Putamen (tissue), 1 donor: Measurements from ENCODE around the gene ACOXL.

Experiments
- DNase-seq: peaks from one replicate; pipeline ENCODE4 v3.0.0-alpha.2; 2016; ENCODE audit warnings: low spot score

The ACOXL gene

DNA sequence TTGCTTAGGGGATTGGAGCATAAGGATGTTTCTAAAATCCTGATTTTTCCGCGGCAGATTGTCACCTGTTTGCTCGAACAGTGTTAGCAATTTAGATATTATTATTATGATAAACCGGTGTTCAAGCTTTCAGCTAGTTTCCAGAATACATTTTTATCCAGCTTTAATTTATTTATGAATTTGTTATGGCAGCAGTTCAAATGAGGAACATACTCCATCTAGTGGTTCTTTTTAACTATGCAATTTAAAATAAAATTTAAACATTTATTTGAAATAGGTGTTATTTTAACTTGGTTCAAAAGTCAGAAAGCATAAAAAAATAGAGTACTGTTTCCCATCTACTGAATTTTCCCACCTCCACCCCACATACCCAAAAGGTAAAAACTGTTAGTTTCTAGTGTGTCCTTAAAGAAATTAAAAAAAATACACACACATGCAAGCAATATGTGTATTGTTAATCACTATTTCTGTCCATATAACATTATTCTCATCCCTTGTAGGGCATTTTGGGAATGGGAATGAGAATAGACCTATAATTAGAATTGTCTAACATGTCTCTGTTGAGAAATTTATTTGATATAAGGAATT lies 23.2 kb downstream of the ACOXL start:
- no peak for DNase-seq

DNA sequence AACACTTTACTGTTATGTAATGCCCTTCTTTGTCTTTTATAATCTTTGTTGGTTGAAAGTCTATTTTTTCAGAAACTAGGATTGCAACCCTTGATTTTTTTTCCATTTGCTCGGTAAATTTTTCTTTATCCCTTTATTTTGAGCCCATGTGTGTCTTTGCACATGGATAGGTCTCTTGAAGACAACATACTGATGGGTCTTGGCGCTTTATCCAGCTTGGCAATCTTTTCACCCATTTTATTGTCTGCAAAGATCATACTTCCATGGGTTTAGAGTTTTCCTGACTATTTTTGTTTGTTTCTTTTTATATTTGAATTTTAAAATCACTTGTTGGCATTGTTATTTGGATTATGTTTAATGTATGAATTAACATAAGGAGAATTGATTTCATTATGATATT lies 27.0 kb downstream of the ACOXL start:
- no peak for DNase-seq

DNA sequence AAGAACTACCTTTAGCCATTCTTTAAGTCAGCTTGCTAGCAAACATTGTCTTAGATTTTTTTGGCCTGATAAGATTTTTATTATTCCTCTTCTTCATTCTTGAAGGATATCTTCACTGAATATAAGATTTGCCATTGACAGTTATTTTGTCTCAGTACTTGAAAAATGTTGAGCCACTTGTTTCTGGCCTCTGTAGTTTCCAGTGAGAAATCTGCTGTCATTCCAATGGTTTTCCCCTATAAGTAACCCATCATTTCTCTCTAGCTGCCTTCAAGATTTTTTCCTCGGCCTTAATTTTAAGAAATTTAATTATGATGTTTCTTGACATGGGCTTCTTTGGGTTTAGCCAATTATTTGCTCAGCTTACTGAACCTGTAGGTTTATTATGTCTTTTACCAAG lies 32.6 kb downstream of the ACOXL start:
- no peak for DNase-seq

DNA sequence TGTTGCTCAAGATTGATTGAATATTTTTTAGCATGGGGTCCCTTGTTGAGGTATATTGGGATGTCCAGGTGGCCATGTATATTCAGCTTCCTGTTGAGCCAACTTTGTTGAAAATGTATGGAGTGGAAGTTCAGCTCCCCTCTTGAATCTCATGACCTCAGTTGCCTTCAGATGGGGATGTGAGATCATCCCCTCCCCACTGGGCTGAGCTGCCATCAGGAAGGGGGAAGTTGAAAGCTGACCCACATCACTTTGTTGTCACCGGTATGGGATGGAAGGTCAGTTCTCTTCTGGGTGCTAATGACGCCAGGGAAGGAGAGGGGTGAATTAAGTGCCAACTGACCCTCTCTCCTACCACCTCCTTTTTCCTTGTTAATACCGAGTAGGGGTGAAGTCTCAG lies 33.9 kb downstream of the ACOXL start:
- no peak for DNase-seq

DNA sequence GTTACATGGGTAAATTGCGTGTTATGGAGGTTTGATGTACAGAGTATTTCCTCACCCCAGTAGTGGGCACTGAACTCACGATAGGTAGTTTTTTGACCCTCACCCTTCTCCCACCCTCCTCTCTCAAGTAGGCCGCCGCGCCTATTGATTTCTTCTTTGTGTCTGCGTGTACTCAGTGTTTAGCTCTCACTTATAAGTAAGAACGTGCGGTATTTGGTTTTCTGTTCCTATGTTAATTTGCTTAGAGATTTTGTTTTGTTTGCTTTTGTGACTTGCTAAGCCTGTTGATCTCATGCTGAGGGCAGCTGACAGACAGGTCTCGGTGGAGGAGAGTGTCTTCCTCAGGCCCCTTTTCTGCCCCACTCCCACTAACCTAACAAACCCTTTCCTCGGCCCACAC lies 36.2 kb downstream of the ACOXL start:
- DNase-seq = no peak

DNA sequence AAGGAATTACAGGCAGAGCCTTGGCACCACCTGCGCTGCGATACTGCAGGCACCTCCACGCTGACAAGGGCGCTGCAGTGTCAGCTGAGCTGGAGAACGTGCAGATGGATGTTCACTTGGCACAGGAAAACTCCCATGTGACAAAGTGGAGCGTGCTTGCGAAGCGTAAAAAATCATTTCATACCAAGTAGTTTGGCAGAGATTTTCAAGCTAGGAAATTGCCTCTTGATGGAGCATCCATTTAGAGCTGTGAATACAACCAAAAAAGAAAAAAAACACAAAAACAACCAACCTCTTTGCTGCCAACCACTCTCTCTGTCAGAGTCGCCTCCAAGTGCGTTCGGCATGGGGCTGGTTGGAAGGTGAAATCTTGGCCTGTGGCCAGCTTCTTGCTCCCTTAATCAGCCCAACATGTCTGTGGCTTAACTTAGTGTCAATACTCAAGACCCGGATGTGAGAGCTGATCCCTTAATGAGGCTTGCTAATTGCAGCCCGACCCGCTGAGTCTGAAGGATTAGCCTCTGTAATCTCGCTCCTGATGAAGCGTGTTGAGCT lies 38.1 kb downstream of the ACOXL start:
- no peak for DNase-seq

DNA sequence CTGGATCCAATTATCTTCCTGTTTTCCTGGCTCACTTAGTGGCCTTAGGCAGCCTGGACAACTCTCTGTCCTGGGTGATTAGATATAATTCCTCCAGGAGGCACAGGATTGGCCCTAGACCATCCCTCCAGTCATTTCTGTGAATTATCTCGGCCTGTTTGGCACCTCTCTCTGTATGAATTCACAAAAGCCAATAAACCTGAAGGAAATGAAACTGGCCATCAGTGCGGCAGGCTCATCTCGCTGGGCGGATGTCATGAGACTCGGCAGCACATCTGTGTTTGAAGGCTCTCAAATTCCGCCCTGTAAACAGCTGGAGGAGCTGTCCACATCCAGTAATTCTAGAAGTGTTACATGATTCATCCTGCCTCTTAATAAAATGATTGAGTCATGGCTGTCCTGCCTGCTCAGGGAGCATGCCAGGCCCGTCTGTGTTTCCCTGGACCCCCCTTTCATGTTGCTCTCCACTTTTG lies 38.6 kb downstream of the ACOXL start:
- no peak for DNase-seq

DNA sequence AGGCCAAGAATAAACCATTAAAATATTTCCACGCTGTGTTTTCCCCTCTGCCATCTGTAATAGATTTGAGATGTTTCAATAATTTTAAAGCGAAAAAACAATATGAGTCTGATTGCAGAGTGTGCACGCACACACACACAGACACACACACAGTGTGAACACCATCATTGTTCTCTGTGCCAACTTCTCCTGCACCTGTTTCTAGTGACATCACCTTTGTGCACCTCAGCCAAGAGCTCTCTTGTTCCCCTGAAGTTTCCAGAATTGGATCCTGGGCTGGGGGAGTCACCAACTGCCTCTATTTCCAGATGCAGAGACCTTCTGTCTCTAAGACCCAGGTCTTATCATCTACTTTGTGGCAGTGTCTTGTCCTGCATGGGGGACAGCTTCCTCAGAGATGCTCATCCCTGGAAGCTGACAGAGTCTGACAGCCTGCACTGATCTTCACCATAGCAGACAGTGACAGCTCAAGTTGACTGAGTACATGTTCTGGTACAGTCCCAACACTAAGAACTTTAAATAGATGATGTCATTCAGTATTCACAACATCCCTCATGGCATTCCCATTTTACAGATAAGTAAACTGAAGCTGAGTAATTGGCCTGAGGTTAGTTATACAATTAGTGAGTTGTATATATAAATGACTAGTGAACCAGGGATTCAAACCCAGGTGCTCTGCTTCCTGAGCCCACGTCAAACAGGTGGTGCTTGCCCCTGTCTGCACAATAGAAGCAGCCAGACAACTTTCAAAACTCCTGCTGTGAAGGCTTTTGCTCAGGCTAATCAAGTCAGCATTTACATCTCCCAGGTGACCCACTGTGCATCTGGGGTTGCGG lies 39.4 kb downstream of the ACOXL start:
- DNase-seq = no peak

DNA sequence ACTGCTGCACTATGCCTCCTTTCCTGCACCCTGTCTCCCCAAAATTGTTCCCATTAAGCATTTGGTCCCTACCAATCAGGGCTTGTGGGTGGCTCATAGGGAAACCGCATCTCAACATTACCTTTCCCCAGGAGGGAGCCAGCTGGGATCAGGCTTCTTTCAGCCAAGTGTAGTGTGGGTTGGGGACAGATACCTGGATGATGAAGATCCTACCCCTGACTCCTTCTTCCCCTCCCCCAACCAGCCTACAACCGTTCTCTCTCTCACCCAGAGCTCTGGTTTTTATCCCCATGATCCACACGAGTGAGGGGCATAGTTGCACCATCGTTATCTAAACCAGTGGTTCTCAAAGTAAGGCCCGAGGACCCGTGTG lies 40.0 kb downstream of the ACOXL start:
- DNase-seq = no peak

DNA sequence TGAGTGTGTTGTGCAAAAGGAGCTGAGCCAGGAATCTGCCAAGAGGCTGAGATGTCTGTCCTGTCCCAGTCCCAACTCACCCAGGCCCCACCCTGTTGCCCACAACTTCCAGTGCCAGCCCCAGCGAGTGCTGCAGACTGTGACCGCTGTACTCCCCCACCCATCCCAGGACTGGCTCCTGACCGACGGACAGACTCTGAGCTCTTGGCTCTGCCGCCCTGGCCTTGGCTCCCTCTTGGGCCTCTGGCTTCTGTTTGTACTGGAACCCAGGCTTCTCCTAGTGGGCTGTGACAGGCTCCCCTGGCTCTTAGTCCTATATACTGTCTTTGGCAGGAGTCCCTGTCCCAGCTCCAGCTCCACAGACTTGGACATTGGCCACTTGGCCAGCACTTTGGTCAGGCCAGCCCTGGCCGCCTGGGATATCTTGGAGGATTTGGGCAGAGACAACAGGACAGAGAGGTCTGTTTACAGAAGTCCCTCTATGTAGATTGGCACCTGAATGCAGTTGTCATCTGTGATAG lies 41.1 kb downstream of the ACOXL start:
- DNase-seq = no peak

DNA sequence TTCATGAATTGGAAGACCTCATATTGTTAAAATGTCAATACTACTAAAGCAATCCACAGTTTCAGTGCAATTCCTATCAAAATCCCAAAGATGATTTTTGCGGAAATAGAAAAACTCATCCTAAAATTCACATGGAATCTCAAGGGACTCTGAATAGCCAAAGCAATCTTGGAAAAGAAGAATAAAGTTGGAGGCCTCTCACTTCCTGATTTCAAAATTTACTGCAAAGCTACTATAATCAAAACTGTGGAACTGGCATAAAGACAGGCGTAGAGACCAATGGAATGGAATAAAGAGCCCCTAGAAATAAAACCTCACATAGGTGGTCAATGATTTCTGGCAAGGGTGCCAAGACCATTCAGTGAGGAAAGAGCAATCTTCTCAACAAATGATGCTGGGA lies 42.3 kb downstream of the ACOXL start:
- DNase-seq = no peak

DNA sequence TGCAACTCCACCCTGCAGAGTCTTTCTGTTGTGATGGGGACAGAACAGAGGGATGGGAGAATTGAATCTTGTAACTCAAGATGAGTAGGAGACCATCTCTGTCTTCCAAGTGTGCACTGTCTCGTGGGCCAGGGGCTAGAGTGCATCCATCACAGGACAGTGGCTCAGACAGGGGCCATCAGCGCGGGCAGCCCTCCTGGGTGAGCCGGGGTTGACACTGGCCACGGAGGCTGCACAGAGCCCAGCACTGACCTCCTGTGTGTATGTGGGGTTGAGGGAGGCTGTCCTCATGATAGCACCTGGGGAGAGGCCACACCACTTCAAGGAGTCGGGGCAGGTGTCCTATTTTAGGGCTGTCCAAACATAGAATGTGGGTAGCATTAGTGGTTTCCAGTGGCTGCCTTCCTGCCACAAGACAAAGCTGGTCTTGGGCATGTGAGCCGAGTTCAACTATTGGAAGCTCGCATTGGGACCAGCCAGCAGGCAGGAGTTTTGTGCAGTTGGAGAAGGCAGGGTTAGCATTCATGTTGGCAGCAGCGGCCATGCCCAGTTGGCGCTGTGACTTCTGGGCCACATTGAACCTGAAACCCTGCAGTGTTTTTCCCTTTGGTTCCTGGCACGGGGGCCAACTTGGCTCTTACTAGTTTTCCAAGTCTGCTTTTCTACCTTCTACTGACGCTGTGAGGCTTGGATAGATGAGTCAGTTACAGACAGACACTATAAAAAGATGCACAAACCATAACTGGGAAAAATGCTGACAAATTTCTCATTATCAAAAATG lies 45.3 kb downstream of the ACOXL start:
- DNase-seq = no peak

DNA sequence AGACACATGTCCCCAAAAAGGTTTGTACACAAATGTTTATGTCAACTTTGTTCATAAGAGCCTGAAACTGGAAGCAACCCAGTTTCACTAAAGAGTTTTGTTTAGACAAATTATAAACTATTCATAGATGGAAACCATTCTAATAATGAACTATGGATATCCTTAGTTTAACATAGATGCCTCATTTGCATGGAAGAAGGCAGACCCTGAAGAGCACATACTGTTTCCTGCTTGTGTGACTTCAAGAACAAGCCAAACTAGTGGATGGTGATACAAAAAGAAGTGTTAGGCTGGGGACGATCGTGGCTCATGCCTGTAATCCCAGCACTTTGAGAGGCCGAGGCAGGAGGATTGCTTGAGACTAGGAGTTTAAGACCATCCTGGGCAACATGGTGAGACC lies 48.1 kb downstream of the ACOXL start:
- DNase-seq = no peak

DNA sequence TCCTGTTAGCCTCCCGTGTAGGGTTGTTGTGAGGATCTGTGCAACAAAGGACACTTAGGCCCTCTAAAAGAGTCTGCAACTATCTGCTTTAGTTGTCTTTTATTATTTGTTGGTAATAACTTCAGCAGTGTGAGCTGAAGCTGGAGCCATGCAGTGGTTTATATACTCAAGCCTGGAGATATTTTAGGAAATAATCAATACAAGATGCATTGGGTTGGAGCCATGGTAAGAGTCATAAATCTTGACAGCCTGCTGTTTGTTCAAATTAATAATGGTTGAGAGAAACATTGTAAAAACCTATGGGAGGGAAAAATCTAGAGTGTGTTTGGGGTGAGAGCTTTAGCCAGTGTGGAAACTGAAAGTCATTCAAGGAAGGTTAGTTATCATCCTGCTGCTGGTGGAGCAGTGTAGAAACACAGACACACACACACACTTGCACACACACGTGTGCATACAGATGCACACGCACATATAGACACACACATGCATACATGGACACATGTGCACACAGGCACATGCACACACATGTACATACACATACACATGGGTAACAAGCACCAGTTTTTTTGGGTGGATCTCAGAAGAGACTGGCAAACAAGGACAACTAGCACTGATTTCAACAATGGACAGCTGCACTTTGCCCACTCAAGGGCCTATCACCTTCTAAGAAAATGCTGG lies 51.0 kb downstream of the ACOXL start:
- no peak for DNase-seq

DNA sequence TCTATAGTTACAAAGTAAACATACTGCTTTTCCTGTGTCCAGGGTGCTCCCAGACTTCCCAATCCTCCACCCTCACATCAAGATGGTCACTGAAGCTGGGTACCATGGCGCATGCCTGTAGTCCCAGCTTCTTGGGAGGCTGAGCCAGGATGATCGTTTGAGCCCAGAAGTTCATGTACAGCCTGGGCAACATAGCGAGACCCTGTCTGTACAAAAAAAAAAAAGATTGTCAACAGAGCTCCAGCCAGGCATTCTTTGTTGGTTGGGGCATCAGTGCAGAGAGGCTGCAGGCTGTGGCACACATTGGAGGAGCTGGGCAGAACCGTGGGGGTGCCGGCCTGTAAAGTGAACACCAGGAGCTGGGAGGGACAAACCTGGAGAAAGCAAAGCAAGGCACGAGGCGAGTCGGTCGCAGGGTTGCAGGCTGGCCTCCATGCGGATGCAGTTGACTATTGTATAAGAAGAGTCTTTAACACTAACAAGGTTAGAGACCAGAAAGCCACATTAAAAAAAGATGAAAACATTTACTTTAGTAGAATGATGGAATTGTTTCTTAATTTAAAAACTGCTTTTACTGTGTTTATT lies 51.8 kb downstream of the ACOXL start:
- DNase-seq = no peak

DNA sequence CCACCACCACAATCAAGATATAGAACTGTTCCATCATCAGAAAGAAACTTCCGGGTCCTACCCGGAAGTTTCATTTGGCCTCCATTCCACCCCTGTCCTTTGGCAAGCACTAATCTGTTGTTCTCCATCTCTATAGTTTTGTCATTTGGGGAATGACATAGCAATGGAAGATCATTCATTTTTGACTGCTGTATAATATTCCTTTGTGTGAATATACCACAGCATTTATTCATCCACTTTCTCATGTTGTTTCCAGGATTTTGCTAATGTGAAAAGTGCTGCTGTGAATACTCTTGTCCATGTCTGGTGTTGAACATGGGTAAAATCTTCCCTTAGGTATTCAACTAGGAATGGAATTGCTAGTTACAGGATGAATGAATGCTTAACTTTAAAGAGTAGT lies 53.1 kb downstream of the ACOXL start:
- no peak for DNase-seq

DNA sequence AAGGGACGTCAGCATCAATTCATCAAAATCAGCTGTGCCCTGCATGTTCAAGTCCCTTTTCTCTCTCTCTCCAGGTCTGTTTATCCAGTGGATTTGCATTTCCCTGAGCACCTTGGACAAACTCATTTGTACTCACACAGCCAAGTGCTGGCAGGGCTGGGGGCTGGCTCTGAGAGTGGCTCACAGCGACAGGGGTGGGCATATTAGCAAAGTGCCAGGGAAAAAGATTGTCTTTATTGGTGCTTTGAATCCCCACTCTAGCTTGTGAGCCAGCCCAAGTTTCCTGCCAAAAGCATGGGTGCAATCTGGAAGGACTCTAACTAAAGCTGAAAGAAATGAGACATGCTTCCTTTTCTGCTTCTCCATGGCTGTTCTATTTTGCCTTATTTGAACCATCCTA lies 56.6 kb downstream of the ACOXL start:
- DNase-seq = no peak

DNA sequence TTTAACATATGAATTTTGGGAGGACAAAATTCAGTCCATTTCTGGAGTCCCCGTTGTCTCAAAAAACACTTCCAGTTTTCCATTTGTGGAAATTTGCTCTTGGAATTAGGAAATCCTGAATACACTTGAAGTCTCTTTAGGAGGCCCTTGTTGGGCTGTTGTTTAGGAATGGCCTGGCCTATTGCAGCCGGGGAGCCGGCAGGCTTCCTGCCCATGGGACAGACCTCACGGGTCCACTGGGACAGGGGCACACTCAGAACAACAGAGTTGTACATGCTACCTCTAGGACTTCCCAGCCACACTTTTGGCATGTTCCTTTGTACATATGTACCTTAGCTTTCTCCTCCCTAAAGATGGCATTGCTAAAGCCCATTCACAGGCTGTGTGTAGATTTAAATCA lies 57.3 kb downstream of the ACOXL start:
- no peak for DNase-seq

DNA sequence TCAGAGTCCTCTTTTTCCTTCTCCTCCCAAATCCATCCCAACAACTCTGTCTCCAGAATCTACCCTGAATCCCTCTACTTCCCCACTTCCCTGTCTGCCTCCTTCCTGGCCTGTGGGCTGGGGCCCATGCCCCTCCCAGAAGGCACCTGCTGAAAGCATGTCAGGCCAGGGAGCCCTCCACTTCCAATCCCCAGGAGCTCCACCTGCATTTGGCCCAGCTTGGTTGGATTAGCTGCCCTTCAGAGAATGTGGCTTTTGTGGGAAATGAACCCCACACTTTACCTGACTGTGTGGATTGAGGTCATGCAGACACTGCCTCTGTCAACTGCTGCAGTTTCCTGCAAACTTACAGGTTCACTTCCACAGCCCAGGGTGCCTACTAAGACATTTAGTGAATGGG lies 58.5 kb downstream of the ACOXL start:
- DNase-seq = no peak

DNA sequence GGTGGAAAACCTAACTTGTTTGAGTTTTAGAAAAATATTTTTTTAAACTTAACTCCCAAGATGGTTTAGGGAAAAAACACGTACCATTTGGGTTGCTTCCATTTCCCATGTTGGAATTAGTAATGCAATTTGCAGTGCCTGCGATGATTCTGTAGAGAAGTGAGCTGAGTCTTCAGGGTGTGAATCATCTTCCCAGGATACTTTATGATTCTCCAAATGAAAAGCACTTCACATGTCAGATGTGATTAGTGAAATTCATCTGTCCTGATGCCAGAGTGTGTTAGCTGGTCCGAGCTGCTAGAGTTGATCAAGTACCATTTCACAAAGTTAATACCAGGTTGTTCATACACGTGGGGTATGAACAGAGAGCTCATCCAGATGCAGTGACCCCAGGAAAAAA lies 59.1 kb downstream of the ACOXL start:
- DNase-seq = no peak

DNA sequence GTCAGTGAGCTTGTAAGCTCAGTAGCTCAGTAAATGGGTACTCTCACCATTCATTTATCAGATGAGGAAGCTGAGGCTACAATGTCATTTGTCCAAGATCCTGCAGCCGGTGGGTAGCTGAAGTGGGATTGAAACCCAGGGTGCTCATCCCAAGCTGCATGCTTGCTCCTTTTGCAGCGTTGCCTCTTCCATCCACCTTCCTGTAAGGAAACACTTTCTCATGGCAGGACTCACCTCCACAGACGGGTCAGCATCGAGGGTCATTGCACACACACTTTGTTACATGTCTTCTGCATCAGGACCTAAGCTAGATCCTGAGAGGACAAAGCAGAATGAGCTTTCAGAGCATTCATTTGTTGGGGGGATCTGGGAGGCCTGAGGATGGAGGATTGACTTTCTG lies 60.7 kb downstream of the ACOXL start:
- no peak for DNase-seq

DNA sequence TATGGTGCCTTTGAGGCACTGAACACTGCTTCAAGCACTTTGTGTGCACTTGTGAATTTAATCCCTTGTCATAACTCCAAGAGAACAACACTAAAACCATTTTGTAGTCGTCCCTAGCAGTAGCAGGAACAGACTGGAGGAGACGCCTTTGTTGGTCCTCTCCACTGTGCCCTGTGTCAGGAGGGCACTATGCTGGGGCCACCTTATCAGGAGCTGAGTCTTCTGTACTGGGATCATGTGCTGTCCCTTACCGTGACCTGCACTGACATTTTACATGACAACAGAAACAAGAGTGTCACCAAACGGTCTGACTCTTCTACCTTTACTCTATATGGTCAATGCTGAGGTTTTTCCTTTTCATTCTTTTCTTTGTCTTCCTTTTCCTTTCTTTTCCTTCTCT lies 62.0 kb downstream of the ACOXL start:
- DNase-seq = no peak
